Kidney (tissue), 14 donors: ENCODE data around the gene CEMIP2. TPM values are rescaled to one million over a fixed set of nuclear protein-coding genes. Genes with fewer than 3 reads are reported as not detected.
"Not testable (repeated sequence)": the region's sequence is repeated elsewhere in the genome, so short reads cannot be mapped to it uniquely, and the experiment has no call there.

Source experiments
- DNase-seq, 5 donors: peaks; one replicate each; pipeline ENCODE4 v3.0.0-alpha.2; 2013 to 2020
- FAIRE-seq: peaks from 2 replicates; lab custom pipeline; 2012; peaks lifted over from hg19 to GRCh38; lab: Jason Lieb, UNC
- H3K27ac ChIP-seq, 2 donors: one replicate each; pipeline ENCODE4 v1.7.0; 2013; ENCODE audit warnings: low read depth in 2 of 2, low read length in 2 of 2, inconsistent platforms in 1 of 2
- H3K27me3 ChIP-seq: one replicate; pipeline ENCODE4 v1.7.1; 2013; ENCODE audit warnings: low read length, inconsistent platforms; ENCODE audit not compliant: control insufficient read depth, insufficient read depth
- H3K36me3 ChIP-seq, 3 donors: one replicate each; pipeline versions ENCODE4 v1.7.0 to v1.7.1; 2013; ENCODE audit warnings: low read length in 3 of 3, control low read depth in 1 of 3, inconsistent platforms in 1 of 3; ENCODE audit not compliant: insufficient read depth in 3 of 3, control insufficient read depth in 2 of 3
- H3K4me1 ChIP-seq, 3 donors: one replicate each; pipeline versions ENCODE4 v1.7.0 to v1.7.1; 2013; ENCODE audit warnings: low read length in 3 of 3, inconsistent platforms in 1 of 3, low read depth in 1 of 3; ENCODE audit not compliant: control insufficient read depth in 2 of 3, insufficient read depth in 2 of 3
- H3K4me3 ChIP-seq, 3 donors: one replicate each; pipeline versions ENCODE4 v1.7.0 to v1.8.1; 2013; ENCODE audit warnings: low read length in 3 of 3, control low read depth in 1 of 3, inconsistent platforms in 1 of 3
- H3K9ac ChIP-seq, 3 donors: one replicate each; pipeline versions ENCODE4 v1.7.0 to v1.7.1; 2013; ENCODE audit warnings: low read length in 3 of 3, control low read depth in 1 of 3, inconsistent platforms in 1 of 3
- H3K9me3 ChIP-seq, 3 donors: one replicate each; pipeline versions ENCODE4 v1.7.0 to v1.7.1; 2013; ENCODE audit warnings: low read length in 3 of 3, control low read depth in 1 of 3, inconsistent platforms in 1 of 3; ENCODE audit not compliant: control insufficient read depth in 2 of 3, insufficient read depth in 1 of 3
- intact Hi-C: fragments of 100-400 bp; cut with DNase I; formaldehyde crosslinking; loops from one replicate; pipeline ENCODE4 v1.11.1; 2022
- polyA plus RNA-seq: library from polyadenylated mRNA; stranded (reverse); fragments of 350-450 nt; fragmentation: Illumina TruSeq; extraction: RNeasy Lipid Tissue Mini Kit (QIAGEN cat#74804); gene quantifications from one replicate; pipeline ENCODE4 v1.2.3, GENCODE V29; 2014; ENCODE audit warnings: low read depth, low replicate concordance; ENCODE audit not compliant: insufficient read depth
- total RNA-seq: library from RNA; stranded (reverse); fragmentation: NEBNext Ultra II Directional; extraction: Animal tissue kit (Norgen Biotek cat#: 25700); gene quantifications from one replicate; pipeline ENCODE4 v1.2.1, GENCODE V29; 2021
- TF ChIP-seq, protein P1 (sequence below): IDR thresholded peaks from 3 replicates; pipeline ENCODE4 v1.5.1; 2012; ENCODE audit warnings: mild to moderate bottlenecking, moderate library complexity, borderline replicate concordance; ENCODE audit not compliant: insufficient read depth; ENCODE audit errors: extremely low read depth
- donor health status: control.
- donor health status: control.
- donor health status: control.
- donor health status: control.
- donor health status: control.
- donor health status: DM: yes; HTN: yes; CAD: no.
- donor health status: Normal renal cell carcinoma (clear cell type).

Gene CEMIP2
- total and polyA plus RNA-seq, 2 donors from 2014 or later, result 13.9 to 70.7 TPM

DNA sequence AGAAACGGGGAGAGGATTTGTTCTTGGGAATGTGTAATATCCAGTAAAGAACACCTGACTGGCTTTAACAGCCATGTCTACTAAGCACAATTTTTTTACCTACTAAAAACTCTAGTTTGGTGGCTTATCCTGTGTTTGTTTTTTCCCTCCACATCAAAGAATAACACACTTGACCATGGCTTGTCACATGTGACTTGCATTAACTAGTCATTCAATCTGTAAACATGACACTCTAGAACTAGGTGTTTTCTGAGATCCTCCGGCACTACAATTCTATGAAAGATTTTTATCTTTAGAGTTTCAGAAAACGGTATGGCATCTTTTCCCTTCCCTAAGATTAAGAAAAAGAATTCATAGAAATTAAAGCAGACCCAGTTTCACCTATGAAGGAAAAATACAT lies 103.7 kb downstream of the CEMIP2 start:
- H3K27ac ChIP-seq, result no peak overlapping the region
- DNase-seq (no peak), FAIRE-seq (no peak)
- no peaks in the 10 kb centered on the region for H3K36me3 ChIP-seq
- H3K9ac ChIP-seq, result no peak overlapping the region
- H3K27me3 ChIP-seq, result no peaks in the 10 kb centered on the region
- TF ChIP-seq, protein P1, sequence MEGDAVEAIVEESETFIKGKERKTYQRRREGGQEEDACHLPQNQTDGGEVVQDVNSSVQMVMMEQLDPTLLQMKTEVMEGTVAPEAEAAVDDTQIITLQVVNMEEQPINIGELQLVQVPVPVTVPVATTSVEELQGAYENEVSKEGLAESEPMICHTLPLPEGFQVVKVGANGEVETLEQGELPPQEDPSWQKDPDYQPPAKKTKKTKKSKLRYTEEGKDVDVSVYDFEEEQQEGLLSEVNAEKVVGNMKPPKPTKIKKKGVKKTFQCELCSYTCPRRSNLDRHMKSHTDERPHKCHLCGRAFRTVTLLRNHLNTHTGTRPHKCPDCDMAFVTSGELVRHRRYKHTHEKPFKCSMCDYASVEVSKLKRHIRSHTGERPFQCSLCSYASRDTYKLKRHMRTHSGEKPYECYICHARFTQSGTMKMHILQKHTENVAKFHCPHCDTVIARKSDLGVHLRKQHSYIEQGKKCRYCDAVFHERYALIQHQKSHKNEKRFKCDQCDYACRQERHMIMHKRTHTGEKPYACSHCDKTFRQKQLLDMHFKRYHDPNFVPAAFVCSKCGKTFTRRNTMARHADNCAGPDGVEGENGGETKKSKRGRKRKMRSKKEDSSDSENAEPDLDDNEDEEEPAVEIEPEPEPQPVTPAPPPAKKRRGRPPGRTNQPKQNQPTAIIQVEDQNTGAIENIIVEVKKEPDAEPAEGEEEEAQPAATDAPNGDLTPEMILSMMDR, result no peak
- intact Hi-C loops, result no loop called here
- no peaks in the 10 kb centered on the region for H3K9me3 ChIP-seq
- H3K4me3 ChIP-seq, result no peak overlapping the region
- H3K4me1 ChIP-seq, result no peaks in the 10 kb centered on the region

DNA sequence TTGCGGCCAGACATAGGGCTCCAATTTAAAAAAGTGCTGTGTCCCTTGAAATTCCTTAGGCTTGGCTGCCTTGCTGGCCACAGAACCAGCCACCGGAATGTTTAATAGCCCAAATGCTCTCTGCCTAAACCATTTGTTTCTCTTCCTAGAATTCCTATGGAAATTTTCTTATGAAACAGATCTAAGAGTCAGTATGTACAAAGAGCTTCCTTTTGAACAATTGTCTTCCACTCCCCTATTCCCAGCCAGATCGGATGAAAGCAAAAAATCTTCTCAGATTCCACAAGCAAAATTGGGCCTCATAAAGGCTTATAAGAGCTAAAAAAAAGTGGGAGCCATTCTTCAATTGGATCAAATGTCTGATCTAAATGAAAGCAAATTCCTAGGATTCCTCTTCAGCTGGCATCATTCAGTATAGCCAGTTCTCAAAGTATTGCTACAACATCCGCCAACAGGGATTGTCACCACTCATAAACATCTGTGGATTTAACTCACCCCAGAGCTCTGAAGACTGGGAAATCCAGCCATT lies 104.3 kb downstream of the CEMIP2 start:
- DNase-seq (peak in 1 of 5 donors; percentile 11), FAIRE-seq (no peak)
- Histone ChIP-seq H3K9me3 (no peaks in the 10 kb centered on the region), H3K36me3 (no peaks in the 10 kb centered on the region), H3K27ac (no peak overlapping the region), H3K9ac (no peak overlapping the region), H3K27me3 (no peaks in the 10 kb centered on the region), H3K4me3 (no peak overlapping the region), H3K4me1 (no peaks in the 10 kb centered on the region)
- TF ChIP-seq, protein P1, result no peak
- intact Hi-C loops, result no loop called here

DNA sequence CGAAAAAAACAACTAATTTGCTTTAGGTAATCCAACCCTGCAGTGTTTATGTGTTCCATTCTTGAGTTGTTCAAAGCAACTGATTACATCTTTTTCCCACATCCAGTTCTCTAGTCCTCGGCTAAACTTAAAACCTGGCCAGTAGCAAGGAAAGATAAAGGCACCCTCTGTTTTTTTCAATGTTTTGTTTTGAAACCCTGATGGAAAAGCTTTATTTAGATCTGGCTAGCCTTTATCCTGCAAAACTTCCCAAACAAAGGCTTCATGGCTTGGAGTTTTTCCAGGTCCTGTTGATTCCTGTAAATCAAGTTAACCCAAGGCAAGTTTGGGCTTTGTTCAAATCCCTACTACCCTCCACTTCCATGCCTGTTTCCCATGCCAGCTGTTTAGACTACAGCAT lies 105.1 kb downstream of the CEMIP2 start:
- TF ChIP-seq, protein P1, result no peak
- H3K27ac ChIP-seq, result no peak overlapping the region
- no peak for FAIRE-seq
- intact Hi-C loops, result no loop called here
- H3K9me3 ChIP-seq, result no peaks in the 10 kb centered on the region
- peak in 1 of 5 donors; percentile 27 for DNase-seq
- H3K27me3 ChIP-seq, result no peaks in the 10 kb centered on the region
- H3K9ac ChIP-seq, result no peak overlapping the region
- H3K36me3 ChIP-seq, result no peaks in the 10 kb centered on the region
- no peaks in the 10 kb centered on the region for H3K4me1 ChIP-seq
- H3K4me3 ChIP-seq, result no peak overlapping the region

DNA sequence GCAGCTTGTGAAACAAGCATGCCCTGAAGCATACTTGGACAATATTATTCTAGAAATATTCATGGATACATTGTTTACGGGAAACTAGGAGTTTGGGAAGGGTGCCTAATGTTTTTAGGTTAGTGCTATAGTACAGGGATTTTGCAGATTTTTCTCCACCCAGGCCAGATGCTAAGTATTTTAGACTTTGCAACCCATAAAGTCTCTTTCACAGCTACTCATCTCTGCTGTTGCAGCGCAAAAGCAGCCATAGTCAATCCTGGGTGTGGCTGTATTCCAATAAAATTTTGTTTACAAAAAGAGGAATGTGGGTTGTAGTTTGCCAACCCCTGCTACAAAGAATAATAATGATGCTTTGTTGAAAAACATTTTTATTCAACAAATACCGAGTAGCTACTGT lies 106.2 kb downstream of the CEMIP2 start:
- H3K9ac ChIP-seq, result no peak overlapping the region
- H3K4me1 ChIP-seq, result no peaks in the 10 kb centered on the region
- TF ChIP-seq, protein P1, result no peak
- no peak overlapping the region for H3K27ac ChIP-seq
- no peak for DNase-seq
- H3K27me3 ChIP-seq, result no peaks in the 10 kb centered on the region
- no peaks in the 10 kb centered on the region for H3K9me3 ChIP-seq
- no peak for FAIRE-seq
- intact Hi-C loops, result no loop called here
- H3K36me3 ChIP-seq, result no peaks in the 10 kb centered on the region
- H3K4me3 ChIP-seq, result no peak overlapping the region

DNA sequence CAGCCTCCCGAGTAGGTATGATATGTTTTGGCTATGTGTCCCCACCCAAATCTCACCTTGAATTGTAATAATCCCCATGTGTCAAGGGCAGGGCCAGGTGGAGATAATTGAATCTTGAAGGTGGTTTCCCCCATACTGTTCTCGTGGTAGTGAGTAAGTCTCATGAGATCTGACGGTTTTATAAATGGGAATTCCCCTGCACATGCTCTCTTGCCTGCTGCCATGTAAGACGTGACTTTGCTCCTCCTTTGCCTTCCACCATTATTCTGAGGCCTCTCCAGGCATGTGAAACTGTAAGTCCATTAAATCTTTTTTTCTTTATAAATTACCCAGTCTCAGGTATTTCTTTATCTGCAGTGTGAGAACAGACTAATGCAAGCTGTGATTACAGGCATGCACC lies 111.0 kb downstream of the CEMIP2 start:
- H3K4me3 ChIP-seq, H3K4me1 ChIP-seq, H3K9me3 ChIP-seq, H3K27ac ChIP-seq, DNase-seq, H3K9ac ChIP-seq, intact Hi-C loops, H3K36me3 ChIP-seq, H3K27me3 ChIP-seq, FAIRE-seq: not testable (repeated sequence)
